COLO668 (cell line): ENCODE results near the gene NMT1.

Experiments used
- DNase-seq: peaks from one replicate; lab custom pipeline; 2025; ENCODE audit not compliant: unreplicated experiment; lab: John Stamatoyannopoulos, UW

Gene NMT1

GRCh38 chr17:45132572-45133463 is 71.7 kb downstream of the NMT1 start:
- peak; percentile 75 for DNase-seq

GRCh38 chr17:45135192-45135977 is 74.3 kb downstream of the NMT1 start, which contains the start of gene ACBD4:
Gene ACBD4, plus strand, starts transcription at chr17:45135687. Its CDS starts 458 bp downstream, at chr17:45136145.
- peak; percentile 87 for DNase-seq

GRCh38 chr17:45135978-45136791 is 75.1 kb downstream of the NMT1 start:
- no peak for DNase-seq

GRCh38 chr17:45136846-45137560 is 75.9 kb downstream of the NMT1 start:
- DNase-seq, result no peak

GRCh38 chr17:45137561-45138305 is 76.6 kb downstream of the NMT1 start:
- DNase-seq, result no peak

- DNase-seq, result no peak
These were observed 77.9 kb downstream of the NMT1 start for GRCh38 chr17:45138911-45139532.

GRCh38 chr17:45139533-45139920 is 78.4 kb downstream of the NMT1 start:
- DNase-seq, result no peak

GRCh38 chr17:45143094-45143670 is 82.1 kb downstream of the NMT1 start:
- DNase-seq, result no peak

- DNase-seq, result no peak
These were observed 82.7 kb downstream of the NMT1 start for GRCh38 chr17:45143767-45144198.

GRCh38 chr17:45144199-45145034 is 83.3 kb downstream of the NMT1 start:
- DNase-seq, result no peak

- no peak for DNase-seq
These were observed 83.9 kb downstream of the NMT1 start for GRCh38 chr17:45145035-45145389.

- no peak for DNase-seq
These were observed 85.0 kb downstream of the NMT1 start for GRCh38 chr17:45146166-45146565.

GRCh38 chr17:45146592-45146889 is 85.4 kb downstream of the NMT1 start:
- DNase-seq, result no peak

GRCh38 chr17:45146890-45147580 is 85.9 kb downstream of the NMT1 start:
- peak; percentile 74 for DNase-seq

GRCh38 chr17:45147581-45148182 is 86.6 kb downstream of the NMT1 start:
- peak; percentile 74 for DNase-seq

GRCh38 chr17:45148183-45149036 is 87.3 kb downstream of the NMT1 start, which contains the start of gene HEXIM1:
Gene HEXIM1, plus strand, starts transcription at chr17:45148475. Its CDS starts 716 bp downstream, at chr17:45149191.
- DNase-seq, result peak; percentile 97
